ENCODE data around the gene NRP2. TPM values are rescaled to one million over a fixed set of nuclear protein-coding genes. Genes with fewer than 3 reads are reported as not detected.
A peak's percentile ranks its signal among the peaks of the same experiment; 100 is the strongest.

Gene NRP2
- polyA plus RNA-seq, 5 donors: 41.2 to 64.8 (median 59.7) TPM

DNA sequence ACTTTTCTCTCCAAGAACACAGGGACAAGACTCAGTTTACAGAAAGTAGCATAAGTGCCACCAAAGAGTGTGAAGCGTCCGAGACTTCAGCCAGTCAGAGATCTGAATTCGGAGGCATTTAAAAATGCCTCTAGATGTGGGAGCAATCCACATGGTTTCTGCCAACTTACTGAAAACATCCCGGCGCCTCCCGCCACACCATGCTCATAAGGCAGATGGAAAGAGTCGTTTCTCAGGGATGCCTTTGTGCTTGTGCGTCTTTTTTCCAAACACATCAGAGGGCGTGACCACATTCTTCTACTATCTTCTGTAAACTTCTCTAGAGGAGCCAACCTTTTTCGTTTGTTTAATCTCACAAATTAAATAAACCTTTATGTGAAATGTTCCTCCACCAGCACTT, 88.7 kb downstream of the NRP2 start:
- peak in 1 of 2 donors; percentile 53 for DNase-seq

GRCh38 chr2:205771666-205772065, 89.4 kb downstream of the NRP2 start:
- no peak for DNase-seq

DNA sequence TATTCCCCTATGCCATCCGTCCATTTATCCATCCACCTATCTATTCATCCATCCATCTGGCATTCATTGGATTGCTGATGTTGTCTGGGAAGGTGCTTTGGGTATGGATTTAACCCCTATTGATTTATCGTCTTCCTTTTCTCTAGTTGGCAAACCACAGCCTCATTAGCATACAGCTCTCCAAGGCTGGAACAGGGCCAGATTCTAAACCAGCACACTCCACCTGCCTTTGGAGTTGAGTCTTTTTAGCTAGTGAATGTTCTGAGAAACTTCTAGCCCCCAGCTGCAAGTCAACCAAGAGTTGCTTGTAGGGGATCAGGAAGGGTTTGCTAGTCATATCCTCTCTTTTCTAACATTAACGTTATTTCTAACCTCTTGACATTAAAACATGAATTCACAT, 90.7 kb downstream of the NRP2 start:
- no peak for DNase-seq

DNA sequence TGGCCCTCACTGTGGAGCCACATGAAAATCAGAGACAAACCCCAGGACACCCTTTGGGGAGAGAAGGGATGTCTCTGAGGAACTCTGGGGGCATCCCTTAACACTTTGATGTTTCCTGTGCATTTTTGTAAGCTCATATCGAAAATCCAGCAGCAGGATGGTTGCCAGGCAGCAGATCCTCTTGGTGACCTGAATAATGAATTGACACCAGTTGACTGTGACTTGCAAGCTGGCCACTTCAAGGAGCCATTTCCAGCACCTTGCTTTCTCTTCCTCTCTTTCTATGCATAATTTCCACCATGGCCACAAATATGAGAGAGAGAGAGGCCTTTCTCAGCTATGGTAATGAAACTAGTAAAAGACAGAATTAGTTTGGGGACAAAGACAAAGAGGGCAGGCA, 91.7 kb downstream of the NRP2 start:
- no peak for DNase-seq

GRCh38 chr2:205775097-205775877, 93.0 kb downstream of the NRP2 start:
- peak in 1 of 2 donors; percentile 64 for DNase-seq

DNA sequence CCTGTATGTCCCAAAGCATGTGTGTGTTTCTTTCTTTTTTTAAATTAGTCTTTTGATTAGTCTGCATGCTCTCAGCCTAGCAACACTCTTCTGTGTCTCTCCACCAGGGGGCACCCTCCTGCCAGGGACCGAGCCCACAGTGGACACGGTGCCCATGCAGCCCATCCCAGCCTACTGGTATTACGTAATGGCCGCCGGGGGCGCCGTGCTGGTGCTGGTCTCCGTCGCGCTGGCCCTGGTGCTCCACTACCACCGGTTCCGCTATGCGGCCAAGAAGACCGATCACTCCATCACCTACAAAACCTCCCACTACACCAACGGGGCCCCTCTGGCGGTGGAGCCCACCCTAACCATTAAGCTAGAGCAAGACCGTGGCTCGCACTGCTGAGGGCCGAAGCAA, 93.8 kb downstream of the NRP2 start:
- DNase-seq: no peak

- DNase-seq: no peak
These were observed 94.4 kb downstream of the NRP2 start for GRCh38 chr2:205776720-205777119.

- no peak for DNase-seq
These were observed 96.1 kb downstream of the NRP2 start for GRCh38 chr2:205778356-205778755.

- no peak for DNase-seq
These were observed 98.3 kb downstream of the NRP2 start for GRCh38 chr2:205780645-205781044.

DNA sequence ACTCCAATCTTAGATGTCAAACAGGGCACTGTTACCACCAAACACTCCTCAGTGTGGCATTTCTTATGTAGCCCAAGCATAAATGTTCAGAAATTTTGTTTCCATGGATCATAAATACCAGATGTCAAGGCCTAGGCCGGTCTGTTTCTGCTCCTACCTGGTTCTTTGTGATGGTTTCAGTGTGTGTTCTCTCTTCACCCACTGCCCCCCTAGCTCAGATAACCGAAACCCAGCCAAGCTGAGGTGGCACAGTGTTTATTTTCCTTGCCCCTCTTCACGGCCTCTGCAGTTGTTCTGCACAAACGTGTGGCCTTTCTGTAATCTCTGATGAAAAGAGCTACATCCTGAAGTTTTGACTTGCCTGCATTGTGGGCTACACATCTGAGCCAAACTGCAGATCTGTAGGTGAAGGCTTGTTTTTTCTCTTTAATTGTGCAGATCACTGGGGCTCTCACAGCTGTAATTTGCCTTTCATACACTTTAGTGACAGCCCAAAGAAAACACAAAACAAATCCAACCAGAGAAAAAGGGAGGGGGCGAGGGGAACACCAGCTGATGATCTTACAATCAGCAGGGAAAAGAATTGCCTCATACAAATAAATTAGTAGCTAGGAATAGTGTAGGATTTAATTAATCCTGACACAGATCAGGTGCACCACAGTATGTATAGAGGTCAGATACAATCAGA, 99.1 kb downstream of the NRP2 start:
- no peak for DNase-seq

GRCh38 chr2:205782941-205783340, 100.6 kb downstream of the NRP2 start:
- DNase-seq: no peak

- no peak for DNase-seq
These were observed 101.7 kb downstream of the NRP2 start for GRCh38 chr2:205783872-205784499.

DNA sequence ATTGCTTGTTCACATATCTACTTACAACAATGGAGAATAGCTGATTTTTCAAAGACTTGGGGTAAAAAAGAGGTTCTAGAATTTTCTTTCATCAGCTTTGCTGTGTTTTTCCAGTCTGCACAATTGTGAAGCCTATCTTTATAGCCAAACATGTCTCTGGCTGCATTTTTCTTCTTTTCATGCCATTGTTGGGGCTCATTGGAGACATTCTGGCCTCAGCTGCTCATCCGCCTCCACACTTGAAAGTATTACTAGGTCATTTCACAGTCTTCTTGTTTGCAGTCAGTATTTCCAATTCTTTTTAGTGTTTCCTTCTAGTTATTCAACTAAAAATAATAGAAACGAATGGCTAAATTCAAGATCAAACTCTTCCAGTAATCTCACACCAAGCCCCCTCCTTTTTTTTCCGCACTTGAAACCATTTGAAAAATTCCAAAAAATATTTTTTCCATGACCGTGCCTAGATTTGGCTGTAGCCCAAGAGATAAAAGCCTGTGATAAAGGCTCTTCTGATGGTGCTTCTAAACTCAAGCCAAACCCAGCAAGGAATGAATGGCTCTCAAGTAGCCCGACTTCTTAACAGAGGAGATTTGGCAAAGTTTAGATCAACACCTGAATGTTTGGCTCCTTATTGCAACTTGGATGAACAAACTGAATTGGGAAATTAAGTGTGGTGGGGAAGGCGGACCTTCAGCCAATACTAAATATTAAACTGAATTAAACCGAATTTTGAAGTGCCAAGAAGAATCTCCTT, 103.4 kb downstream of the NRP2 start:
- DNase-seq: no peak

DNA sequence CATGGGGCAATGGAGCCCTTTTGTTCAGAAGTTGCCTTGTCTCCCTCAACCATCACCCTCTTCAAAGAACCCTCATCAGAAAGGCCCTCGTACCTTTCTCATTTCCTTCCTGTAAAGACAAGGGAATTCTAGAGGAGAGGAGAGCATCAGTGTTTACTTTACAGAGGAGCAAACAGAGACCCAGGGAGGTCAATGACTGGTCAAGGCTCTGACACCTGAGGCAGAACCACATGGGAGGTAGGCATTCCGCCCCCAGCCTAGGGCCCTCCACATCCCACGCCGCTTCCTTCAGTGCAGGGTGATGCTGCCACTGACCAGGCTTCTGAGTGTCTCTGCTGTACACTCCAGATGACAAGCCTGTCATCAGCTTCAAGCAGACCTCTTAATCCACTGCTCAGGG, 104.7 kb downstream of the NRP2 start:
- no peak for DNase-seq

GRCh38 chr2:205787761-205788160, 105.5 kb downstream of the NRP2 start:
- peak in 1 of 2 donors; percentile 64 for DNase-seq

DNA sequence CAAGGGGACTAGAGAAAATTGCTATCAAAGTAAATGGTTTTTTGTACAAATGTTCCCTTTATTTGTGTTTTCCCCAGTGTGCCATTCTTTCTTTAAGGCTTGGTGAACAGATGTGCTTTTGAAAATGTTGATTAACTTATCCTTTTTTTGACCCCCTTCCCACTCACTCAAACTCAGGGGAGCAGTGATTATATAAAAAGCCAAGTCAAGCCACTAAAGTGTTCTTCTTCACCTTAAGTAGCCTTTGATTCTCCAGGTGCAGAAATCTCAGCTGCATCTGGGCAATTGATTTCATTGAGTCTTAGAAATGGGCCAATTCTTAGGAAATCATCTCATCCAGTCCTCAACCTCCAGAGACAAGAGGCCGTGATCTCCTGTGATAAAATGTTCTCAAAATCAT, 107.6 kb downstream of the NRP2 start:
- DNase-seq: no peak

DNA sequence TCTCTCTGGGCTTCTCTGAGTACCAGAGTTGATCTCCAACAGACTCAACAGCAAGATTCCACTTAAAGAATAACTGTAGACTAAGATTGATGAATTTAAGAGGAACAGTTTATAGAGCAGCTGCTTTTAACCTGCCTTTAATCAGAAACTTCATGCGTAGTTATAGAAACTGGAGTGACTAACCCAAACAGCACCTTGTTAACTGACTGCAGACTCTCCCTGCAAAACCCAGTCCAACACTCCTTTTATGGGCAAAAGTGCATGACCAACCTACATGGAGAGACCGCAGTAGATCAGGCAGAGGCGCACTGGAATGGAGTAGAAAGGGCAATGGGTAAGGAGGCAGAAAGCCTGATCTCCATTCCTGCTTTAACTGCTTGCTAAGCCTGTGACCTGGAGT, 110.6 kb downstream of the NRP2 start:
- DNase-seq: no peak

DNA sequence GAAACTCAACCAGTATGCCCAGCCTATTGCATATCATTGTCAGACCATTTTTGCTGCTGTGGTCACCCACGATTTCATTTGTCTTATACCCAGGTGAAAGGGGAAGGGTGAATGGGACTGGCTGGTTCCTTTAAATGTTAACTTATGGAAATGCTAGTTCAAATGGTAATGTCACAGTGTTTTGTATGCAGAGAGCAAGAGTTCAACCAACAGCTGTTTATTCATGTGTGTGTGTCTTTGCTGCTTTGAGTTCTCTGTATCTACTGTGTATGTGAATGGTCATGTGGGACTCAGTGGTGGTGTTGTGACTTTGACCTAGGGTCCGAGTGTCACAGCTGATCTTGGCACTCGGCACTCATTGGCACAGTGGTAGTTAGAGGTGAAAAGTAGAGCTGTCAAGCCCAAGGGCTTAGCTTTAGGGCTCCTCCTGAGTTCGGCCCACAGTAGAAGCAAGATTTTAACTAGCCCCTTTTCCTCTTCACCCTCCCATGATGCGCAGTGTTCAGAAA, 114.6 kb downstream of the NRP2 start:
- no peak for DNase-seq

GRCh38 chr2:205797866-205798265, 115.6 kb downstream of the NRP2 start:
- DNase-seq: no peak

- peak in 1 of 2 donors; percentile 50 for DNase-seq
These were observed 117.9 kb downstream of the NRP2 start for GRCh38 chr2:205800224-205800623.

- DNase-seq: peak; percentile 91 to 93
These were observed 118.5 kb downstream of the NRP2 start for GRCh38 chr2:205800773-205801172.

- DNase-seq: no peak
These were observed 119.8 kb downstream of the NRP2 start for GRCh38 chr2:205802065-205802464.

Measured in right lung (tissue), 5 donors.